ENCODE results near the gene TMEM220.

GRCh38 chr17:10733666-10734065 lies 3.8 kb upstream of the TMEM220 start:
- TF ChIP-seq, protein P1, sequence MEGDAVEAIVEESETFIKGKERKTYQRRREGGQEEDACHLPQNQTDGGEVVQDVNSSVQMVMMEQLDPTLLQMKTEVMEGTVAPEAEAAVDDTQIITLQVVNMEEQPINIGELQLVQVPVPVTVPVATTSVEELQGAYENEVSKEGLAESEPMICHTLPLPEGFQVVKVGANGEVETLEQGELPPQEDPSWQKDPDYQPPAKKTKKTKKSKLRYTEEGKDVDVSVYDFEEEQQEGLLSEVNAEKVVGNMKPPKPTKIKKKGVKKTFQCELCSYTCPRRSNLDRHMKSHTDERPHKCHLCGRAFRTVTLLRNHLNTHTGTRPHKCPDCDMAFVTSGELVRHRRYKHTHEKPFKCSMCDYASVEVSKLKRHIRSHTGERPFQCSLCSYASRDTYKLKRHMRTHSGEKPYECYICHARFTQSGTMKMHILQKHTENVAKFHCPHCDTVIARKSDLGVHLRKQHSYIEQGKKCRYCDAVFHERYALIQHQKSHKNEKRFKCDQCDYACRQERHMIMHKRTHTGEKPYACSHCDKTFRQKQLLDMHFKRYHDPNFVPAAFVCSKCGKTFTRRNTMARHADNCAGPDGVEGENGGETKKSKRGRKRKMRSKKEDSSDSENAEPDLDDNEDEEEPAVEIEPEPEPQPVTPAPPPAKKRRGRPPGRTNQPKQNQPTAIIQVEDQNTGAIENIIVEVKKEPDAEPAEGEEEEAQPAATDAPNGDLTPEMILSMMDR (IDR thresholded peaks at IDR 0.05), result no peak
- no peak for TF ChIP-seq POLR2A (IDR thresholded peaks at IDR 0.05)

Data from adrenal gland (tissue), 5 donors.